ENCODE data around the gene LRP1B.

Gene LRP1B

DNA sequence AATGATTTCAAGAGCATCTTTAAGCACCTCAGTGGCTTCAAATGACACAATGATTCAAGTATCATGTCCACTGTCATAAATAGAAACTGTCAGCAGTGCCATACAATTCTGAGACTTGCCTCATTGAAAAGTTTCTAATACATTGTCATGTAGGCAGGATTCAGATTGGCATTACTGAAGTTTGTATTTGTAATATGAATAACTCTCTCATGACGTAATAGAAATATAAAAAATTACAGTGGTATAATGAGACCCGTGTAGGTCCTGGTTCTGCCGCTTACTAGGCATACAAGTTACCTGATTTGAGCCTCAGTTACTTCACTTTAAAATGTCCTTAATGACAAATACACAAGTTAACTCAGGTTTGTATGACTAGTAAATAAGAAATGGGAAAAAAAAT, 1814.5 kb downstream of the LRP1B start:
- TF ChIP-seq, protein P1, sequence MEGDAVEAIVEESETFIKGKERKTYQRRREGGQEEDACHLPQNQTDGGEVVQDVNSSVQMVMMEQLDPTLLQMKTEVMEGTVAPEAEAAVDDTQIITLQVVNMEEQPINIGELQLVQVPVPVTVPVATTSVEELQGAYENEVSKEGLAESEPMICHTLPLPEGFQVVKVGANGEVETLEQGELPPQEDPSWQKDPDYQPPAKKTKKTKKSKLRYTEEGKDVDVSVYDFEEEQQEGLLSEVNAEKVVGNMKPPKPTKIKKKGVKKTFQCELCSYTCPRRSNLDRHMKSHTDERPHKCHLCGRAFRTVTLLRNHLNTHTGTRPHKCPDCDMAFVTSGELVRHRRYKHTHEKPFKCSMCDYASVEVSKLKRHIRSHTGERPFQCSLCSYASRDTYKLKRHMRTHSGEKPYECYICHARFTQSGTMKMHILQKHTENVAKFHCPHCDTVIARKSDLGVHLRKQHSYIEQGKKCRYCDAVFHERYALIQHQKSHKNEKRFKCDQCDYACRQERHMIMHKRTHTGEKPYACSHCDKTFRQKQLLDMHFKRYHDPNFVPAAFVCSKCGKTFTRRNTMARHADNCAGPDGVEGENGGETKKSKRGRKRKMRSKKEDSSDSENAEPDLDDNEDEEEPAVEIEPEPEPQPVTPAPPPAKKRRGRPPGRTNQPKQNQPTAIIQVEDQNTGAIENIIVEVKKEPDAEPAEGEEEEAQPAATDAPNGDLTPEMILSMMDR (IDR thresholded peaks at IDR 0.05; ENCODE audit: low read depth, low read length, missing control alignments), result no peak
- DNase-seq (ENCODE audit: low read depth), result no peak
- no peak overlapping the region for H3K4me3 ChIP-seq (ENCODE audit: low read depth, low read length)

DNA sequence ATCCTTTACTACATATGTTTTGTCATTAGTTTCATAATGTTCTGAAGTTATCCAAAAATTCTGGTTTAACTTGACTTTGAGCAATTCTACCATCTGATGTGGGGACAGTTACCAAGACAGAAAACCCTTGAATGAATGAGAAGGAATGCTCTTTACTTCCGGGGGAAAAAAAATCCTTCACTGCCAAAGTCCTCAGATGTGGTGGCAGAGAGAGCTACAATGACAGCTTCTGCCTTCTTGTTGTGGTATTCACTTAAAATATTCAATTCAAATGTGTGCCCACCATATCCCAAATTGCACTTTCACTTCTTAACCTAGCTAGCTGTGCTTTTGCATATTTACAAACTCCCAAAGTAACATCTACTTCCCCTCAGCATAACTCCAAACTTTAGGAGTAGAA, 1818.9 kb downstream of the LRP1B start:
- H3K4me3 ChIP-seq (ENCODE audit: low read depth, low read length), result no peak overlapping the region
- TF ChIP-seq, protein P1 (IDR thresholded peaks at IDR 0.05; ENCODE audit: low read depth, low read length, missing control alignments), result no peak
- no peak for DNase-seq (ENCODE audit: low read depth)

DNA sequence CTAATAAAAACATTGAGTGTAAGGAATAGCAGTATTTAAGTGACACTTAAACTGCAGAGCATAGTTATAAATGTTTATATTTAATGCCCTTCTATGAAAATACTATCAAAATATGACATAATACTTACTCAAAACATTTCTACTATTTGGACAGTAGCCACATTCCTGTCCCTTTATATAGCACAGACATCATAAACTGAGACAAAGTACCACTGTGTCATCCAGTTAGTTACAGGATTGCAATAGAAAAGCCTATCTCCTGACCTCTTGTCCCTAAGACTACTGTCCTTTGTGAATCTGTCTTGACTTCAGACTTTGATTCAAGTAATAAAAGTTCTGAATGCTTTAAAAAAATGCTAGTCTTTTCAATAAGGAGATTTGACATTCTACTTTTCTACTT, 1822.1 kb downstream of the LRP1B start:
- TF ChIP-seq, protein P1 (IDR thresholded peaks at IDR 0.05; ENCODE audit: low read depth, low read length, missing control alignments), result no peak
- no peak overlapping the region for H3K4me3 ChIP-seq (ENCODE audit: low read depth, low read length)
- no peak for DNase-seq (ENCODE audit: low read depth)

DNA sequence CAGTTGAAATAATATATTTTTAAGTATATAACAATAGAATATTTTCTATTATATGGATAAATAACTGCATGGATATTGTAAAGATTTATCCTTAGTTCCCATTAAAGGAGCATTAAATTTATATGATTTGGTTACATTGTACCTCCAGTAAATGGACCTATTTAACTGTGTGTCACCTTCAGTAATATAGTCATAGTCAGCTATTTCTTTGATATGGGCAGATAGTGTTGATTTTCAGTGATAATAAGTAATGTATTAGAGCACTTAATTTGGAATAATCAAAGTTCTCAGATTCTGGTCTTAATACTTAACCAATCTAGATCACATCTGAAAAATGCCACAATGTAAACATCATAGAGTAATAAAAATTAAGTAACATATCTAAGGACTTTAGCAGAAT, 1823.3 kb downstream of the LRP1B start:
- TF ChIP-seq, protein P1 (IDR thresholded peaks at IDR 0.05; ENCODE audit: low read depth, low read length, missing control alignments), result no peak
- no peak overlapping the region for H3K4me3 ChIP-seq (ENCODE audit: low read depth, low read length)
- no peak for DNase-seq (ENCODE audit: low read depth)

DNA sequence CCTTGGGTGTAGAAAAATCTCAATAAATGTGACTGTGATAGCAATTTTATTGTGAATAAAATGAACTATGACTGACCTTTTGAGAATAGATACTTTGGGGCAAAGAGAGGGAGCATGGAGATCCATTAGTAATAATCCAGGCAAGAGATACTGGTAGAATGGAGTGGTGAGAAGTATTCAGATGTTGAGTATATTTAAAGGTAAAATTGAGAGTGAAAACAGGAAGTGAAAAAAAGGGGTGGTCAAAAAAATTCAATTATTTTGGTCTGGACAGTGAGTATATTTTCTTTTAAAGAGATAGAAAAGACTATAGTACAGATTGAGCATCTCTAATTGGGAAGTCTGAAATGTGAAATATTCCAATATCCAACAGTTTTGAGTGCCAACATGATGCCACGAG, 1835.0 kb downstream of the LRP1B start:
- H3K4me3 ChIP-seq (ENCODE audit: low read depth, low read length), result no peak overlapping the region
- DNase-seq (ENCODE audit: low read depth), result no peak
- TF ChIP-seq, protein P1 (IDR thresholded peaks at IDR 0.05; ENCODE audit: low read depth, low read length, missing control alignments), result no peak

DNA sequence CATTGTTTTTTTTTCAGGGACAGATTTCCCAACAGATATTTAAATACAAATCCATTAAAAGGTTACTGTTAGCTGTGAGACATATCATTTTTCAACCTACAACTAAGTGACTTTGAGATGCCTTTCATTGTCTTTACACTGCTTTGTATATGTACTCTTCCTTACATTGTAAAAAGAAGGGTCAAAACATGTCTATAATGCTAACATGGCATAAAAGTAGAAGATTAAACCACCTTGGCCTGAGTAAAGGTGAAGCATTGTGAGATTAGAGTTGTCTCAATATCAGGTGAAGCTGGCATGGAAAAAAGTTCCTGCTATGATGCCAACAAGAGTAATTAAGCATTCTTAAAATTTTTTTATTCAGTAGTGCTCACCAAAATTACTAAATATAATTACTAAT, 1842.1 kb downstream of the LRP1B start:
- TF ChIP-seq, protein P1 (IDR thresholded peaks at IDR 0.05; ENCODE audit: low read depth, low read length, missing control alignments), result no peak
- no peak for DNase-seq (ENCODE audit: low read depth)

DNA sequence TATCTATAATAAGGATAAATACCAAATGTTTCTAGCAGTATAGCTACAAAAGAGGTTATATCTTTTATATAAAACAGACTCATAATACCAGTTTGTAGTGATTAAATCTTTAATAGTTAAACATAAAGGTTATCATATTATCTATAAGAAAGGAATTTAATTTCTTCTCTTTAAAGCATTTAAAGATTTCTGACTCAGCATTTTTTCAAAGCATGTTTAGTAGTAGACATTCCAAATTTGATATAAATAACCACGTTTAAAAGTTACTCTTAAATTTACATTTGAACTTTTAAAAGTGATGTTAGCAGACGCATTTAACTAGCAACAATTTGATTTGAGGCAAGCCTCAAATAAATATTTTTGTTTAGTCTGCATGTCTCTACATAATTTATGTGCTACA, 1842.6 kb downstream of the LRP1B start:
- DNase-seq (ENCODE audit: low read depth), result no peak
- TF ChIP-seq, protein P1 (IDR thresholded peaks at IDR 0.05; ENCODE audit: low read depth, low read length, missing control alignments), result no peak
- no peak overlapping the region for H3K4me3 ChIP-seq (ENCODE audit: low read depth, low read length)

More for the DNA sequence above, 1842.1 kb downstream of the LRP1B start:
- H3K4me3 ChIP-seq (ENCODE audit: low read depth, low read length), result no peak overlapping the region

Measured in GM12864 (cell line).